H1 (cell line): ENCODE results near the gene UBXN4. TPM values are rescaled to one million over a fixed set of nuclear protein-coding genes. Genes with fewer than 3 reads are reported as not detected.

ENCODE experiments used
- EP300 ChIP-seq, 2 experiments: IDR thresholded peaks; 1 replicate in 1 of 2; 2 replicates in 1 of 2; pipeline ENCODE4 v1.6.1; 2011 to 2012; ENCODE audit warnings: low read depth in 2 of 2, low read length in 2 of 2, mild to moderate bottlenecking in 2 of 2, borderline replicate concordance in 1 of 2, inconsistent platforms in 1 of 2, moderate library complexity in 1 of 2
- ZNF274 ChIP-seq: IDR thresholded peaks from 2 replicates; pipeline ENCODE4 v1.7.0; 2012; ENCODE audit warnings: low read length, borderline replicate concordance; ENCODE audit errors: extremely low read depth
- polyA plus RNA-seq, 7 experiments: library from polyadenylated mRNA; depleted of rRNA in 3 of 7; stranded (reverse) in 5 of 7; unstranded in 2 of 7; fragments of >200 nt in 5 of 7; fragments of 200-250 nt in 2 of 7; gene quantifications; 1 replicate in 5 of 7; 2 replicates in 1 of 7; 4 replicates in 1 of 7; pipeline versions ENCODE4 v1.2.1 to v1.2.3, GENCODE V29; 2011 to 2013; ENCODE audit warnings: missing spikeins in 2 of 7, mixed read lengths in 2 of 7
- total RNA-seq: library from RNA; stranded (reverse); fragmentation: NEBNext Ultra II Directional; extraction: Animal tissue kit (Norgen Biotek cat#: 25700); gene quantifications from 2 replicates; pipeline ENCODE4 v1.2.1, GENCODE V29; 2021
- TF ChIP-seq, protein P1 (sequence below), 3 experiments: IDR thresholded peaks; 1 replicate in 2 of 3; 2 replicates in 1 of 3; pipeline versions ENCODE4 v1.5.1 to v1.6.1; 2011; ENCODE audit warnings: low read length in 3 of 3, mild to moderate bottlenecking in 3 of 3, inconsistent platforms in 2 of 3, low read depth in 1 of 3, moderate library complexity in 1 of 3; ENCODE audit not compliant: insufficient read depth in 1 of 3; ENCODE audit errors: control extremely low read depth in 1 of 3

UBXN4 gene
- total and polyA plus RNA-seq, 2 of the 8 experiments (the other 6 are each of a cell fraction or from before 2014, with no cell fraction given) = 20.1 to 64.2 TPM

DNA sequence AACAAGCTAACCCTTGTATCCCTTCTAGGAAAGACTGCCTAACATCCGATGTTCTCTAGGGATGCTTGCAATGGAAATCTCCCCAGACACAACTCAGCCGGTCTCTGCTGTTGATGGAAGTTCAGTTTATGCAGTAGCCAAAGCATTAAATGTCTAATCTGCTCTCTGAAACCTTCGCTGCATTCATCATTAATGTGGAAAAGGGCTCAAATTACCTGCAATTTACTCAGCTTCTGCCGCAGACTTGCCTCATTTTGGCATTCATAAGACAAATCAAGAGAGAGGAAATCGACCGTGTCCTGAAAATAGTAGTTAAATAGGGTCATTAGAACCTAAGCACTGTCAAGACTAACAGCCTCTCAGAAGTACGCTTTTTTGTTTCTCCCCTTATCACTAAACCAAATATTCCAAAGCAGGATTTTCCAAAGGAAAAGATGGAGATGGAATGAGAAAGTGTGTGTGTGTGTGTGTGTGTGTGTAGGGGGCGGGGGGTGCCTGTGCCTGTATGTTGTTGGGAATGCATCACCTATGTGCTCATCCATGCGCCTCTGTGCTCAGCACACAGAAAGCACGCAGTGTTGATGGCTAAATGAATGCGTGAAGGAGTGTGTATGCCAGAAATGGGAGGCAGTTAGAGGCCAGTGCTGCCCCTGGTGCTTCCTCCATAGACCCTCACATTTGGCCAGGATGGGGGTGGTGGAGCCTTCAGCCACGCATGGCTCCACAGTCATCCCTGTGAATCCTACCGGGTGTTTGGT is 87.9 kb downstream of the UBXN4 start (continued):
- TF ChIP-seq ZNF274 (no peak), EP300 (IDR thresholded peaks at IDR 0.05; ENCODE audit: borderline replicate concordance in 1 of 2, low read depth in 2 of 2, low read length in 2 of 2) (no peak)
- TF ChIP-seq, protein P1, sequence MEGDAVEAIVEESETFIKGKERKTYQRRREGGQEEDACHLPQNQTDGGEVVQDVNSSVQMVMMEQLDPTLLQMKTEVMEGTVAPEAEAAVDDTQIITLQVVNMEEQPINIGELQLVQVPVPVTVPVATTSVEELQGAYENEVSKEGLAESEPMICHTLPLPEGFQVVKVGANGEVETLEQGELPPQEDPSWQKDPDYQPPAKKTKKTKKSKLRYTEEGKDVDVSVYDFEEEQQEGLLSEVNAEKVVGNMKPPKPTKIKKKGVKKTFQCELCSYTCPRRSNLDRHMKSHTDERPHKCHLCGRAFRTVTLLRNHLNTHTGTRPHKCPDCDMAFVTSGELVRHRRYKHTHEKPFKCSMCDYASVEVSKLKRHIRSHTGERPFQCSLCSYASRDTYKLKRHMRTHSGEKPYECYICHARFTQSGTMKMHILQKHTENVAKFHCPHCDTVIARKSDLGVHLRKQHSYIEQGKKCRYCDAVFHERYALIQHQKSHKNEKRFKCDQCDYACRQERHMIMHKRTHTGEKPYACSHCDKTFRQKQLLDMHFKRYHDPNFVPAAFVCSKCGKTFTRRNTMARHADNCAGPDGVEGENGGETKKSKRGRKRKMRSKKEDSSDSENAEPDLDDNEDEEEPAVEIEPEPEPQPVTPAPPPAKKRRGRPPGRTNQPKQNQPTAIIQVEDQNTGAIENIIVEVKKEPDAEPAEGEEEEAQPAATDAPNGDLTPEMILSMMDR (IDR thresholded peaks at IDR 0.05; ENCODE audit: control extremely low read depth in 1 of 3, insufficient read depth in 1 of 3, low read depth in 1 of 3, low read length in 3 of 3) = no peak
